SK-N-SH (cell line): Measurements from ENCODE around the gene PARD3. TPM values are rescaled to one million over a fixed set of nuclear protein-coding genes. Genes with fewer than 3 reads are reported as not detected.

ENCODE experiments used
- CTCF ChIA-PET: fragments of 300-600, 350-600 bp; formaldehyde crosslinking; extraction: SDS; loops from one replicate; lab custom pipeline; 2021; lab: Yijun Ruan, JAX
- POLR2A ChIA-PET: fragments of 350-600 bp; sonication (Branson Sonifier 250); formaldehyde crosslinking; extraction: SDS; loops from one replicate; lab custom pipeline; 2020; ENCODE audit warnings: antibody characterized with exemption, inconsistent platforms; lab: Yijun Ruan, JAX
- DNase-seq: peaks from one replicate; pipeline ENCODE4 v3.0.0; 2012
- H2AFZ ChIP-seq: fragments of 200-600 bp; sonication (generic); 2 replicates; pipeline ENCODE4 v1.8.1; 2016; ENCODE audit warnings: antibody characterized with exemption, mild to moderate bottlenecking, low read depth
- H3F3A ChIP-seq: fragments of 200-600 bp; sonication (generic); replicated peaks from 2 replicates; pipeline ENCODE3; 2016; ENCODE audit warnings: antibody characterized with exemption, mild to moderate bottlenecking; ENCODE audit not compliant: insufficient read depth
- H3K27ac ChIP-seq, 2 experiments: fragments of 200-500 bp in 1 of 2; fragments of 200-600 bp in 1 of 2; sonication (Bioruptor generic) in 1 of 2; sonication (generic), shearing (Covaris generic) in 1 of 2; 2 replicates each; pipeline versions ENCODE4 v1.5.1 to v1.6.1; 2014 to 2016; ENCODE audit warnings: low read depth in 2 of 2, inconsistent platforms in 1 of 2, low read length in 1 of 2, mild to moderate bottlenecking in 1 of 2, mixed read lengths in 1 of 2
- H3K27me3 ChIP-seq: fragments of 200-600 bp; sonication (generic), shearing (Covaris generic); 2 replicates; pipeline ENCODE4 v1.6.1; 2016; ENCODE audit warnings: mixed run types; ENCODE audit not compliant: insufficient read depth
- H3K36me3 ChIP-seq, 2 experiments: fragments of 200-500 bp in 1 of 2; fragments of 200-600 bp in 1 of 2; sonication (Bioruptor generic) in 1 of 2; sonication (generic) in 1 of 2; replicated peaks in 1 of 2; 2 replicates each; pipeline versions ENCODE3 to v1.5.1; 2014 to 2016; ENCODE audit warnings: low read length in 1 of 2, mild to moderate bottlenecking in 1 of 2; ENCODE audit not compliant: insufficient read depth in 2 of 2, control insufficient read depth in 1 of 2
- H3K4me1 ChIP-seq, 2 experiments: fragments of 200-500 bp in 1 of 2; fragments of 200-600 bp in 1 of 2; sonication (Bioruptor generic) in 1 of 2; sonication (generic), shearing (Covaris generic) in 1 of 2; 2 replicates each; pipeline versions ENCODE4 v1.5.1 to v1.6.1; 2014 to 2016; ENCODE audit warnings: low read depth in 1 of 2, low read length in 1 of 2, mixed run types in 1 of 2; ENCODE audit not compliant: insufficient read depth in 2 of 2, control insufficient read depth in 1 of 2
- H3K4me2 ChIP-seq: fragments of 200-600 bp; sonication (generic), shearing (Covaris generic); 2 replicates; pipeline ENCODE4 v1.6.1; 2017; ENCODE audit warnings: mixed run types
- H3K4me3 ChIP-seq, 2 experiments: fragments of 200-500 bp in 1 of 2; fragments of 200-600 bp in 1 of 2; sonication (Bioruptor generic) in 1 of 2; sonication (generic), shearing (Covaris generic) in 1 of 2; 2 replicates each; pipeline versions ENCODE4 v1.5.1 to v1.8.1; 2014 to 2016; ENCODE audit warnings: low read depth in 2 of 2, inconsistent platforms in 1 of 2, low read length in 1 of 2, mild to moderate bottlenecking in 1 of 2, mixed read lengths in 1 of 2, moderate library complexity in 1 of 2
- H3K79me2 ChIP-seq: fragments of 200-600 bp; sonication (generic); 2 replicates; pipeline ENCODE4 v1.8.1; 2017; ENCODE audit warnings: mild to moderate bottlenecking; ENCODE audit not compliant: insufficient read depth
- H3K9ac ChIP-seq: fragments of 200-600 bp; sonication (generic); 2 replicates; pipeline ENCODE4 v1.6.1; 2017; ENCODE audit warnings: mixed run types
- H3K9me2 ChIP-seq: fragments of 200-600 bp; sonication (generic); 2 replicates; pipeline ENCODE4 v1.6.1; 2017; ENCODE audit warnings: mixed run types
- H3K9me3 ChIP-seq: fragments of 200-600 bp; sonication (generic); 2 replicates; pipeline ENCODE4 v1.6.1; 2017; ENCODE audit warnings: mixed run types, mild to moderate bottlenecking, moderate library complexity
- H4K20me1 ChIP-seq: fragments of 200-600 bp; sonication (generic); 2 replicates; pipeline ENCODE4 v1.6.1; 2017; ENCODE audit warnings: mild to moderate bottlenecking, mixed run types; ENCODE audit not compliant: insufficient read depth
- EZH2phosphoT487 ChIP-seq: fragments of 200-600 bp; sonication (generic); IDR thresholded peaks from 2 replicates; pipeline ENCODE4 v1.6.1; 2017; ENCODE audit warnings: low read depth, mixed run types, mild to moderate bottlenecking, antibody characterized with exemption, moderate library complexity, borderline replicate concordance
- FOXM1 ChIP-seq: IDR thresholded peaks from 2 replicates; pipeline ENCODE4 v1.4.0; 2012; ENCODE audit warnings: low read depth, mild to moderate bottlenecking
- GATA2 ChIP-seq: sonication (generic); formaldehyde crosslinking; IDR thresholded peaks from 2 replicates; pipeline ENCODE4 v1.5.0; 2020; ENCODE audit warnings: mild to moderate bottlenecking, missing genetic modification reagents
- NFIC ChIP-seq: IDR thresholded peaks from 2 replicates; pipeline ENCODE4 v1.4.0; 2012; ENCODE audit warnings: borderline replicate concordance
- POLR2AphosphoS5 ChIP-seq: IDR thresholded peaks from 2 replicates; pipeline ENCODE4 v1.6.1; 2012; ENCODE audit warnings: low read depth, low read length
- RFX5 ChIP-seq: IDR thresholded peaks from 2 replicates; pipeline ENCODE4 v1.6.1; 2012; ENCODE audit warnings: mild to moderate bottlenecking, improper control_type of control experiment, low read length
- SMC3 ChIP-seq: IDR thresholded peaks from 2 replicates; pipeline ENCODE4 v1.6.1; 2012; ENCODE audit warnings: low read depth, low read length, improper control_type of control experiment
- WGBS: methylation state at CpG from one replicate; pipeline ENCODE4 v1.1.6; 2017; ENCODE audit warnings: low lambda C conversion rate; 5-methylcytosine and 5-hydroxymethylcytosine counted together
- polyA plus RNA-seq, 3 experiments: library from polyadenylated mRNA; depleted of rRNA; stranded (reverse); fragments of >200 nt; gene quantifications; 2 replicates each; pipeline ENCODE4 v1.2.3, GENCODE V29; 2012
- TF ChIP-seq, protein P1 (sequence below): fragments of 200-600 bp; sonication (generic); IDR thresholded peaks from 2 replicates; pipeline ENCODE4 v1.6.1; 2017; ENCODE audit warnings: antibody characterized with exemption, mild to moderate bottlenecking, moderate library complexity
- TF ChIP-seq, protein P2 (sequence below): IDR thresholded peaks from 2 replicates; pipeline ENCODE4; 2012

PARD3 gene
- polyA plus RNA-seq, 1 of the 3 experiments (the other 2 are of a cell fraction): 29.4 TPM

DNA sequence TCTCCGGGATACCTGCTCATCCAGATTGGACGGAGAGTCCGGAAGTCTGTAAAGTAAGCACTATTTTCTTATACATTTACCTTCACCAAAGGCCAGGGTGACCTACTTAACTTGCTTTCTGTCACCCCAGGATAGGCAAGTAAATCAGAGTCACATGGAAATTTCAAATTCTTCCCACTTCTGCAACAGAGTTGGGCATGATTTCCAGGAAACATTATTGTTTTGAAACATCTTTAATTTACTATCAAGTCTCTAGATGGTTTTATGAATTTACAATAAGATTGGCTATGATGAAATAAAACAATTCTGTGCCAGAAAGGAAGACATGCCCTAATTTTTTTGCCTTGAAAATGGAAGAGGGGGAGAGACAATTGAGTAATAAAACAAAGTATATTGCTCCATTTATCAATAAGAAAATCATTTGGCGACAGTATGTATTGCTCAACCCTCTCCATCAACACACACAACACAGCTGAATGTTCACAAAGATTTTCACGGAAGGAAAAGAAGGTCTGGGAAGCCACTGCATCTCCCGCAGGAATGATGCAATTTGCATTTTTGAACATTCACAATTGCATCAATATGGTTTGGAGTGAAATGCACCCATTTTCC lies 702.8 kb downstream of the PARD3 start:
- Histone ChIP-seq H4K20me1 (no peaks in the 10 kb centered on the region), H3K4me3 (no peak overlapping the region), H3K79me2 (no peaks in the 10 kb centered on the region), H3F3A (no peaks in the 10 kb centered on the region), H3K9ac (no peak overlapping the region), H3K4me2 (no peak overlapping the region), H3K36me3 (peaks cover 0 to 5% of the 10 kb centered on the region in 2 experiments), H2AFZ (no peak overlapping the region), H3K4me1 (peaks cover 0 to 18% of the 10 kb centered on the region in 2 experiments; a peak in 1 of 4 replicates), H3K27ac (no peak overlapping the region), H3K27me3 (no peaks in the 10 kb centered on the region), H3K9me3 (no peaks in the 10 kb centered on the region), H3K9me2 (no peaks in the 10 kb centered on the region)
- DNase-seq: no peak
- over 99% methylated on average over 6 of the region's 6 CpGs for WGBS
- TF ChIP-seq, protein P1, sequence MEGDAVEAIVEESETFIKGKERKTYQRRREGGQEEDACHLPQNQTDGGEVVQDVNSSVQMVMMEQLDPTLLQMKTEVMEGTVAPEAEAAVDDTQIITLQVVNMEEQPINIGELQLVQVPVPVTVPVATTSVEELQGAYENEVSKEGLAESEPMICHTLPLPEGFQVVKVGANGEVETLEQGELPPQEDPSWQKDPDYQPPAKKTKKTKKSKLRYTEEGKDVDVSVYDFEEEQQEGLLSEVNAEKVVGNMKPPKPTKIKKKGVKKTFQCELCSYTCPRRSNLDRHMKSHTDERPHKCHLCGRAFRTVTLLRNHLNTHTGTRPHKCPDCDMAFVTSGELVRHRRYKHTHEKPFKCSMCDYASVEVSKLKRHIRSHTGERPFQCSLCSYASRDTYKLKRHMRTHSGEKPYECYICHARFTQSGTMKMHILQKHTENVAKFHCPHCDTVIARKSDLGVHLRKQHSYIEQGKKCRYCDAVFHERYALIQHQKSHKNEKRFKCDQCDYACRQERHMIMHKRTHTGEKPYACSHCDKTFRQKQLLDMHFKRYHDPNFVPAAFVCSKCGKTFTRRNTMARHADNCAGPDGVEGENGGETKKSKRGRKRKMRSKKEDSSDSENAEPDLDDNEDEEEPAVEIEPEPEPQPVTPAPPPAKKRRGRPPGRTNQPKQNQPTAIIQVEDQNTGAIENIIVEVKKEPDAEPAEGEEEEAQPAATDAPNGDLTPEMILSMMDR: no peak
- no peak for TF ChIP-seq NFIC
- no peak for TF ChIP-seq SMC3
- TF ChIP-seq, protein P2, sequence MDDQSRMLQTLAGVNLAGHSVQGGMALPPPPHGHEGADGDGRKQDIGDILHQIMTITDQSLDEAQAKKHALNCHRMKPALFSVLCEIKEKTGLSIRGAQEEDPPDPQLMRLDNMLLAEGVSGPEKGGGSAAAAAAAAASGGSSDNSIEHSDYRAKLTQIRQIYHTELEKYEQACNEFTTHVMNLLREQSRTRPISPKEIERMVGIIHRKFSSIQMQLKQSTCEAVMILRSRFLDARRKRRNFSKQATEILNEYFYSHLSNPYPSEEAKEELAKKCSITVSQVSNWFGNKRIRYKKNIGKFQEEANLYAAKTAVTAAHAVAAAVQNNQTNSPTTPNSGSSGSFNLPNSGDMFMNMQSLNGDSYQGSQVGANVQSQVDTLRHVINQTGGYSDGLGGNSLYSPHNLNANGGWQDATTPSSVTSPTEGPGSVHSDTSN: no peak
- no peak for TF ChIP-seq EZH2phosphoT487
- TF ChIP-seq RFX5: no peak
- TF ChIP-seq GATA2: no peak
- no peak for TF ChIP-seq POLR2AphosphoS5
- ChIA-PET POLR2A (no interaction called here), CTCF (no interaction called here)

DNA sequence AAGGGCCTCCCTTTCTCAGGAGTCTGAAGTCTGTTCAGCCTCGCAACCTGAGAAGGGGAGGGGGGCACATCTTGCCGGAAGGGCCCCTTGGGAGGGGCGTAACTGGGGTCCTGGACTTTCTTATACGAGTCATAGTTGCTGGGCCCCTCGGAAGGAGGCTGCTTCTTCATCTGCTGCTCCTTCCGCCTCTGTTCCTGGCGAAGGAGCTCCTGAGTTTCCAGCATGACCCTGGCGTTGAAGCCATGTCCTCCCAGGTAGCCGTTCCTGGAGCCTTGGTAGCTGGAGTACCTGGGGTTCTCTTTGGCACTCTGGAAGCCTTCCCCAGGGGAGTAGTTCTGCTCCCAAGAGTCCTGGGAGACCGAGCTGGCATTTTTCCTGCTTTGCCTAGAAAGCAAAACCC lies 703.9 kb downstream of the PARD3 start:
- H4K20me1 ChIP-seq: no peaks in the 10 kb centered on the region
- WGBS: 96% methylated on average over 10 of the region's 10 CpGs
- H3K4me1 ChIP-seq: peaks cover 0 to 12% of the 10 kb centered on the region in 2 experiments; a peak in 1 of 4 replicates
- peaks cover 0 to 5% of the 10 kb centered on the region in 2 experiments for H3K36me3 ChIP-seq
- H3K9me3 ChIP-seq: no peaks in the 10 kb centered on the region
- no peaks in the 10 kb centered on the region for H3K9me2 ChIP-seq
- no peaks in the 10 kb centered on the region for H3K79me2 ChIP-seq
- H3F3A ChIP-seq: no peaks in the 10 kb centered on the region
- no peak overlapping the region for H3K4me2 ChIP-seq
- no peak overlapping the region for H3K4me3 ChIP-seq
- ChIA-PET CTCF (interaction anchor here (1.0 kb wide), 1 partner anchor 109 kb away, joined by 3 read pairs; no protein-coding TSS in a partner anchor), POLR2A (no interaction called here)
- DNase-seq: no peak
- no peak overlapping the region for H3K27ac ChIP-seq
- no peak overlapping the region for H2AFZ ChIP-seq
- H3K9ac ChIP-seq: no peak overlapping the region
- H3K27me3 ChIP-seq: no peaks in the 10 kb centered on the region
- no peak for TF ChIP-seq FOXM1
